NK-92 (cell line): ENCODE results near the gene HBS1L.
A peak's percentile ranks its signal among the peaks of the same experiment; 100 is the strongest.

Source experiments
- DNase-seq: peaks from one replicate; lab custom pipeline; 2025; ENCODE audit not compliant: unreplicated experiment; lab: John Stamatoyannopoulos, UW

HBS1L gene

GRCh38 chr6:135054569-135055498, at the start of gene HBS1L:
Gene HBS1L, minus strand, starts transcription at chr6:135054822. Its CDS starts 131 bp downstream, at chr6:135054691.
- DNase-seq: peak; percentile 82

DNA sequence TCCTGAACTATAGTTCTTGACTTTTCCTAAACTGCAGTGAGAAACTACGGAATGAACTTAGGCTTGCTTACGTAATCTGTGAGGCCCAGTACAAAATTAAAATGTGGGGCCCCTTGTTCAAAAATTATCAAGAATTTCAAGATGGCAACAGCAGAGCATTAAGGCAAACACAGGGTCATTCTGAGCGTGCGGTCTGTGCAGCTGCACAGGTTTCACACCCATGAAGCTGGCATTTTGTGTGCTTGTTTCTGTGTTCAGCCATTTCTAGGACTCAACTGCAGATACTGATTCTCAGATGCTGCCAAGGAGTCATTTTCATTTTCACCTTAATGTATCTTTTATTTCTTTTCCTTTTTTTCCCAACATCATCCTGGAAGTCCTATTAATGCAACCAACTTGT, 49.6 kb upstream of the HBS1L start:
- no peak for DNase-seq

DNA sequence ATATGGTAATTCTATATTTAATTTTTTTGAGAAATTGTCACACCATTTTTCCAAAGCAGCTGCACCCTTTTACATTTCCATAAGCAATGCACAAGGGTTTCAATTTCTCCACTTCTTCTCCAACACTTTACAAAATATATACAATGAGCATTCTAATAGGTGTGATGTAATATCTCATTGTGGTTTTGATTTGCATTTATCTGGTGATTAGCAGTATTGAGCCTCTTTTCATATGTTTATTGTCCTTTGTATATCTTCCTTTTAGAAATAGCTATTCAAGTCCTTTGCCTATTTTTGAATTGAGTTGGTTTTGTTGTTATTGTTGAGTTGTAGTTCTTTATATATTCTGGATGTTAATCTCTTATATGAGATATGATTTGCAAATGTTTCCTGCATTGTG, 47.6 kb upstream of the HBS1L start:
- DNase-seq: no peak

DNA sequence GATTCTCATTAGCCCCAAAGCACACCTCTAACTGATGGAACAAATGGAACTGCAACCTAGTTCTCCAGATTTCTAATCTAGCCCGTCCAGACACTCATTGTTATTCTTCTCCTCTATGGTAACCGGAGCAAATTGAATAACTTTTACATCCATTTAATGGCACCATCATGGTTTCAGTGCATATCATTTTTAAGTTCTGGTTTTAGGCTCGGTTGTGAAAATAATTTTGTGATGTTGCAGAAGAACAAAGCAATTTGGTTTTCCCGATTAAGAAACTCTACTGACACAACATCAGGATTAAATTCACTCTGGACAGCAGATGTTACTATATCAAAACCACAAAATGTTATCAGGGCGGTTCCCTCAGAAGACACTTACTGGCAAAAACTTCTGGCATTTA, 42.5 kb upstream of the HBS1L start:
- no peak for DNase-seq

- DNase-seq: no peak
Observed at GRCh38 chr6:135096403-135097130, 41.9 kb upstream of the HBS1L start.

DNA sequence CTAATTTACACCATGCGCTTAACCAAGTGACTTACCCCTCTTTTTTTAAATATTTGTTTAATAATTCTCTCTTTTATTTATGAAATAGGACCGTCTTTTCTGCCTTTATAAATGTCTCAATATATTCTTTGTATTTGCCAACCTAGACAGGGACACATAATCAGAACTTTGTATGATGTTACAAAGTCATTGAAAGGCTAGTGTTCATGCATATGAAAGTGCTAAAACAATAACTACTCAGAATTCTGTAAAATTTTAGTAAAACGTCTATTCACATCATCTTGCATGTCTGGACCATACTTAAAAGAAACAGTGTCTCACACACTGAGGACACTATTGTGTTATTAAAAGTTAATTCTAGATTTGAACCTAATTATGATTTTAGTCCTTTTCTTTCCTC, 41.1 kb upstream of the HBS1L start:
- DNase-seq: no peak

- DNase-seq: no peak
Observed at GRCh38 chr6:135094403-135094821, 39.8 kb upstream of the HBS1L start.

- DNase-seq: no peak
Observed at GRCh38 chr6:135093578-135093977, 39.0 kb upstream of the HBS1L start.

- DNase-seq: no peak
Observed at GRCh38 chr6:135092724-135093123, 38.1 kb upstream of the HBS1L start.

DNA sequence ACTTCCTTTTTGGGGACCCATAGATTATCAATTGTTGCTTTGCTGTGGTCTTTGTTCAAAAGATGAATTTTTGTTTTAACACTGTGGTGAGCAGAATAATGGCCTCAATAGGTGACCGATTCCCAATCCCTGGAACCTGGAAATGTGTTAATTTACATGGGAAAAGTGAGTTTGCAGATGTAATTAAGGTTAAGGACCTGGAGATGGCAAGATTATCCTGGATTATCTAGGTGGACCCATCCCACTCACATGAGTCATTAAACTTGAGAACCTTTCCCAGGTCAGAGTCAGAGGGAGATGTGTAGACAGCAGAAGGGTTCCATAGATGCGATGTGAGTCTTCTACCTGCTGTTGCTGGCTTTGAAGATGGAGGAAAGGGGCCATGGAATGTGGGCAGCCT, 36.2 kb upstream of the HBS1L start:
- no peak for DNase-seq

GRCh38 chr6:135089901-135090300, 35.3 kb upstream of the HBS1L start:
- DNase-seq: no peak

GRCh38 chr6:135088818-135089809, 34.5 kb upstream of the HBS1L start:
- DNase-seq: no peak

DNA sequence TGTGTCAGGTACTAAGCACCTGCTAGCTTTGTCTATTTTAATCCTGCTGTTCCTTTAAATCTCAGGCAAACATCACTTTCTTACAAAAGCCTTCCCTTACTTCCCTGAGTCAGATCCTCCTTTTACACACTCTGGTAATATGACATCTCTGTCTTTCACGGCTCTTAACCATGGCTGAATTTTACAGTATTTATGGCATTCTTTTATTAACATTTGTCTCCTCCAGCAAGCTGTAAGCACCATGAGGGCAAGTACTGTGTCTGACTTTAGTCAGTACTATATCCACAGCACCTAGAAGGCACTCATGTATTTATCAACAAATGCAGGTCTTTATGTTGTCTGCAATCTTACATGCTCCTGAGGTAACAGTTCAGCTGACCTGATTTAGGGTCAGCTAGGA, 33.7 kb upstream of the HBS1L start:
- no peak for DNase-seq

DNA sequence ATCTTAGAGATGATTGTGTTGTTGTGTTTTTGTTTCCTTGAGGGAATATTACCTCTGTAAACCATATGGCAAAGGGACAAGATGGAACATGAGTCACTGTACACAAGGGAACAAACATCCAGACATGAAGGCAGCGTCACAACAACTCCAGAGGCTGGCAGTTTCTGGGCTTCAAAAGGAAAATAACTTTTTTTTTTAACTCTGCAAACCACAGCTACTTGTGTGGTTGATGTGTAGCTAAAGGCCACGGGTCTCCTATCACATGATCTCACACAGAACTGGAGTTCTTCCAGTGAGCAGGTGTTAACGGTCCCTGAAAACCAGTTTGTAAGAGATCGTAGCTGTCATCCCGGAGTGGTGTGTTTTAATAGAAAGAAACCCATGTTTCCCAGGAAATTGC, 33.2 kb upstream of the HBS1L start:
- DNase-seq: no peak

GRCh38 chr6:135087403-135087802, 32.8 kb upstream of the HBS1L start:
- DNase-seq: no peak

GRCh38 chr6:135086414-135086764, 31.8 kb upstream of the HBS1L start:
- DNase-seq: no peak

DNA sequence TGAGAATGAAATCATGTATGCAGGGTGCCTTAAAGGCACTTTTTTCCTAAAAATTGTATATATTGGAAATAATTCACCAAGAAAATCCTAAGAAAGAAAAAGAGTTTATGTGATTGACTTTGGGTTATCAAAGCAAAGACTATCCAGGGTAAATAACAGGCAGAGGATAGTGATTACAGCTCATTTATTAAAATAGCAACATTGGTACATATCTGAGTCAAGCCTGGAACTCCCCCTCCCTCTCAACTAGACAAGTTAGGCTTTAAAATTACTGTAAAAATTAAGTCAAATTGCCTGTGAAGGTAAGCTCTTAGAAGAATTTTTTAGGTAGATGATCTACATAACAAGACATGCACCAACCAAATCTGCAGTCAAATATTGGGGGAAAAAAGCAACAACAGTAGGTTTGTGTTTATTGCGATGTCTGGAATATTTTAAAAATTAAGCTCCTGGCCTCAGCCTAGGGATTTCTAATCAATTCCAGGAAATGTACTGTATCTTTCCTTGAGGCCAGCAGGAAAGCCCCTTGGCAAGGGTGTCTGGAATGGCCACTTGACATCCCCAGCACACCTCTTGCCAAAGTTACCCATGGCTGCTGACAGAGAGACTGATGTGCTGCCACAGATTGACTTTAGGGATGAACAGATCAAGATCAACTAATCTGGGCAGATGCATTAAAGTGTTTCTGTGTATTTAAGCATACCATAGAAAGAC, 31.2 kb upstream of the HBS1L start:
- no peak for DNase-seq

DNA sequence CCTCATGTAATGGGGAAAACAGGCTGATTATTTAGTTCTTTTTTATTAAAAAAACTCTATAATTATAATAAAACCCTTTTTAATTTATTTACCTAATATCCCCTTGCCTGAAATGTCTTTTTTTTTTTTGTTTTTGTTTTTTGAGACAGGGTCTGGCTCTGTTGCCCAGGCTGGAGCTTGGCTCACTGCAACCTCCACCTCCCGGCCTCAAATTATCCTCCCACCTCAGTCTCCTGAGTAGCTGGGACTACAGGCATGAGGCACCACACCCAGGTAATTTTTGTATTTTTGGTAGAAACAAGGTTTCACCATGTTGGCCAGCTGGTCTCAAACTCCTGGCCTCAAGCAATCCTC, 30.3 kb upstream of the HBS1L start:
- DNase-seq: no peak

DNA sequence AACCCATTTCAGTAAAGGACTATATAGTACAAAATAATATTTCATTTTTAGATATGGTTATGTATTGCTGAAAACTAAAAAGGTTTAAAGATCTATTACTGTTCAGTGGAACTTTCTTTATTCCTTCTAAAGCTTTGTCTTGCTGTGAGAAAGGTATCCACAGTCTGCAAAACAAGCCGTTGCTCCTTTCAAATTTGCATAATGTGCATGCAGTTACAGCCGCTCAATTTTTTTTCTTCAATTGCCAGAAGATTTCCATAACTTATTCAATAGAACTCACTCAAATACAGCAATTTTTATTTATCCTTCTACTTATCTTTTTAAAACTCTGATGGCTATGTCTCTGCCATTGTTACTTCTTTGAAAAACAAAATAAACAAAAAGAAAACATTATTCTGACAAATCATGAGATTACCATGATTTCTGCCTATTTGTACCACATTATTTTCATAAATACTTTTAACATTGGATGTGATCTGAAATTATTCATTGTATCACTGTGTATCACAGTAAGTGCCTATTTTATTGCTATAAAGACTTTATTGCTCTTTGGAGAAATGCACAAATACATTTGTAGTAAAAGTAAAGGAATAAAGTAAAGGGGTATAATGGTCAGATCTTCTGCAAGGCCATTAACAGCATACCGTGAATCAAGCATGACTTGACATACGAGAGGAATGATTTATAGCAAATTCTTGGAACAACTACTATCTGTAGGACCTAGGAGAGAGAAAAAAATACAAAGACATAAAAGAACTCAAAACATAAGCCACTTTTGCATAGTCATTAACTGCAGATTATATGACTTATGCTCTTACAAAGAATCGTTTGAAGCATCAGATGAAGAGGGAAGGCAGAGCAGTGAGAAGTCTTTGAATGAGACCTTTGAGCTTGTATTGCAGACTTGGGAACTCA, 29.6 kb upstream of the HBS1L start:
- DNase-seq: no peak

DNA sequence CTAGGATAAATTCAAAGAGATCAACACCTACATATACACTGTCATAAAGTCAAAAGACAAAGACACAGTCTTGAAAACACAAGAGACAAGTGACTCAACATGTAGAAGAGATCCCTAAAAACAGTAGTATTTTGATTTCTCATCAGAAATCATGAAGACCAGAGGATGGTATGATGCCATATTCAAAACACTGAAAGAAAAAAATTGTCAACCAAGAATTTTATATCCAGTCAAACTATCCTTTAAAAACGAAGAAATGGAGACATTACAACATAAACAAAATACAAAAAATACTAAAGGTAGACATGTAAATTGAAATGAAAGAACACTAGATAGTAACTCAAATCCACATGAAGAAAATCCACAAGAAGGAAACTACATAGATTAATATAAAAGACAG, 27.3 kb upstream of the HBS1L start:
- no peak for DNase-seq
